Naive thymus-derived CD8-positive, alpha-beta T cell (primary cell): ENCODE results near the gene INTS3. TPM values are rescaled to one million over a fixed set of nuclear protein-coding genes. Genes with fewer than 3 reads are reported as not detected.

ENCODE experiments used
- ATAC-seq, 2 donors: fragments of 150-1000 bp; cut with Tn5 transposase in 1 of 2; sonication (Bioruptor Pico), chemical (Tn5 transposase) in 1 of 2; 1 replicate in 1 of 2; 2 replicates in 1 of 2; pipeline ENCODE4 v1.10.0; 2021; ENCODE audit warnings: mild to moderate bottlenecking in 2 of 2, moderate library complexity in 2 of 2
- POLR2A ChIA-PET: fragments of 350-600 bp; sonication (Branson Sonifier 250); formaldehyde crosslinking; loops from one replicate; lab custom pipeline; 2021; ENCODE audit warnings: antibody characterized with exemption; lab: Charles Lee
- DNase-seq, 10 donors: peaks; one replicate each; pipeline versions ENCODE4 v3.0.0 to v3.0.0-alpha.2; 2020 to 2022
- H3K27ac Mint-ChIP-seq, 10 donors: one replicate each; pipeline ENCODE4 v1.8.0; 2020 to 2022; ENCODE audit warnings: mild to moderate bottlenecking in 10 of 10, mixed read lengths in 10 of 10, moderate library complexity in 4 of 10, inconsistent platforms in 1 of 10
- H3K27me3 Mint-ChIP-seq, 5 donors: one replicate each; pipeline ENCODE4 v1.8.0; 2021 to 2022; ENCODE audit warnings: mixed read lengths in 5 of 5
- H3K36me3 Mint-ChIP-seq, 3 donors: one replicate each; pipeline ENCODE4 v1.8.0; 2020 to 2022; ENCODE audit warnings: mixed read lengths in 3 of 3, mild to moderate bottlenecking in 2 of 3, inconsistent platforms in 1 of 3
- H3K4me1 Mint-ChIP-seq, 4 donors: one replicate each; pipeline ENCODE4 v1.8.0; 2021 to 2022; ENCODE audit warnings: mixed read lengths in 4 of 4
- H3K4me3 Mint-ChIP-seq, 10 donors: one replicate each; pipeline ENCODE4 v1.8.0; 2020 to 2022; ENCODE audit warnings: mild to moderate bottlenecking in 10 of 10, mixed read lengths in 10 of 10, moderate library complexity in 6 of 10, inconsistent platforms in 1 of 10
- H3K9me3 Mint-ChIP-seq, 9 donors: one replicate each; pipeline ENCODE4 v1.8.0; 2020 to 2022; ENCODE audit warnings: mixed read lengths in 9 of 9, mild to moderate bottlenecking in 3 of 9, inconsistent platforms in 1 of 9, moderate library complexity in 1 of 9
- polyA plus RNA-seq, 3 donors: library from polyadenylated mRNA; unstranded; fragments of 300-500 nt; fragmentation: Illumina TruSeq; gene quantifications; one replicate each; pipeline ENCODE4 v1.2.3, GENCODE V29; 2021
- total RNA-seq, 8 experiments: library from RNA in 2 of 8; stranded (reverse) in 2 of 8; gene quantifications; one replicate each; pipeline ENCODE4 v1.2.3 and lab custom pipeline; 2021 to 2026

The INTS3 gene
- total and polyA plus RNA-seq, 5 experiments from 2014 or later, result 10.0 to 60.6 (median 13.8) TPM

DNA sequence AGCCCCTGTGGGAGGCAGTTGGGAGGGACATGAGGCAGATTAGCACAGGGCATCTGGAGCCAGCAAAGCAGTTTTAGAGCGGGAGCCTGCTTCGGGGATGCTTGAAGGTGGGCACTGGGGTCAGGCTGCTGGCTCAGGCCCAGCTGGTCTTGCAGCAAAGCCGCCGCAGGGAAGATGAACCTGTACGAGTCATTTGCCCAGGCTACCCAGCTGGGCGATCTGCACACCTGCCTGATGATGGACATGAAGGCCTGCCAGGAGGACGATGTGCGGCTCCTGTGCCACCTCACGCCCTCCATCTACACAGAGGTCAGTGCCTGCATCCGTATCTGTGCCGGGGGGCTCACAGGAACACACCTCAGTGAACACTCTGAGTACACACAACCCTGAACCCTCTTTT lies 39.7 kb downstream of the INTS3 start:
- H3K36me3 Mint-ChIP-seq, result peaks cover 1 to 77% (median 4%) of the 10 kb centered on the region in 3 donors
- no peak overlapping the region for H3K27ac Mint-ChIP-seq
- H3K4me1 Mint-ChIP-seq, result peaks cover 0 to 12% (median 1%) of the 10 kb centered on the region in 4 donors
- DNase-seq, result no peak
- no peaks in the 10 kb centered on the region for H3K27me3 Mint-ChIP-seq
- H3K9me3 Mint-ChIP-seq, result no peaks in the 10 kb centered on the region
- POLR2A ChIA-PET, result interaction anchor here (1.2 kb wide), 1 partner anchor 16 kb away, joined by 3 read pairs; no protein-coding TSS in a partner anchor
- ATAC-seq, result no peak
- H3K4me3 Mint-ChIP-seq, result no peak overlapping the region

DNA sequence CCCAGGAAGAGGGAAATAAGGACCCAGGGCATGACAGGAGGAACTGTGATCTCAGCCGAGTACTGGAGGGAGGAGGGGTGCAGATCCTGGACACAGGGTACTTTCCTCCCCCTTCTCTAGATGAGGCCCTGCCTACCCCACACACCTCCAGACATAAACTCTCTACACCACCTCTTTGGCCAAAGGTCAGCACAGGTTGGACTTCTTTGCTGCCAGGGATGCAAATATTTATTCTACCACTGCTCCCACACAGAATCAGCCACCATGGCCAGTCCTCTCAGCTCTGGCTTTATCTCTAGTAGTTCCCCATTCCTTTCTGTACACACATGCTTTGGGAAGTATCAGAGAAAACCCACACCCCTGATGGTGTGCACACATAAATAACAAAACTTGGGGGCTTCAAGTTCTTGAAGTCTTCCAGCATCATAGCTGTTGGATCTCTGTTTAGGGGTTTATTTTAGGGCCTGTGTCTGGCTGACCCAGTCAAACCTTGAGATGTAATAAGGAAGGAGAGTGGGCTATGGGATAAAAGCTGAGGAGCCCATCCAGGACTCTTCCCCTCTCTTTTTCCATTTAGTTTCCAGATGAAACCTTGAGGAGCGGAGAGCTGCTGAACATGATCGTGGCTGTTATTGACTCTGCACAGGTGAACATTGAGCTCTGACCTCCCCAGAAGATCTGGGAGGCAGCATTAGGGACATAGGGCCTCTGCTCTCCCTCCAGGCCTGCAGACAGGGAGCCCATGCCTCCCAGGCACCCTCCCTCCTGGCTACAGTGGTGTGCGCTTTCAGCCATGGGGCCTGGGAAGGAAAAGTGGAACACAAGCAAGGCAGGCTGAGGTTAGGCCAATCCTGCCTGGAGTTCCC lies 40.7 kb downstream of the INTS3 start:
- no peak overlapping the region for H3K4me3 Mint-ChIP-seq
- POLR2A ChIA-PET, result interaction anchor here (0.5 to 2.0 kb wide), 2 partner anchors 15 to 195 kb away, joined by 3 to 4 read pairs; partner anchors contain the start of gene SLC39A1

DNA sequence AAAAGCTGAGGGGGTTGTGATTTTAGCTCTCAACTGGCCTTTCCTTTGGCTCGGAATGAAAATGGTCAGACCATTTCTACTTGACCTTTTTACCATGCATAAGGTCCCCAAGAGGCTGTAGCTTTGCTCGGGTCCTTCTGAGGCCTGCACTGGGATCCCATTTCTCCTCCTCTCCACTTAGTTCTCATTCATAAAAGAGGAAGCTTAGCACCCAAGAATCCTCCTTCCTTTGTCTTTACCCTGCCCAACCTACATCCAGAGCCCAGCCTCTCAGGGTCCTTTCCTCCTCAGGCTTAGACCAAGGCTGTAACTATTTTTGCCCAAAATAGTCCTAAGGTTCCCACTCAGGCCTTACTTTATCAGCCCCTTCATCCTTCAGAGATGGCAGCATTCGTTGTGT lies 41.4 kb downstream of the INTS3 start:
- ATAC-seq (no peak), DNase-seq (no peak)
- peak overlapping the region in 2 of 10 donors; percentile 40 to 76 for H3K27ac Mint-ChIP-seq
- H3K4me1 Mint-ChIP-seq, result peaks cover 5 to 22% (median 7%) of the 10 kb centered on the region in 4 donors
- peaks cover 1 to 68% (median 4%) of the 10 kb centered on the region in 3 donors for H3K36me3 Mint-ChIP-seq
- POLR2A ChIA-PET, result interaction anchor here (0.6 to 2.0 kb wide), 3 partner anchors 15 to 234 kb away, joined by 3 to 7 read pairs (median 4); no protein-coding TSS in a partner anchor
- no peaks in the 10 kb centered on the region for H3K27me3 Mint-ChIP-seq
- no peaks in the 10 kb centered on the region for H3K9me3 Mint-ChIP-seq
- H3K4me3 Mint-ChIP-seq, result no peak overlapping the region

More for the DNA sequence above, 40.7 kb downstream of the INTS3 start:
- H3K27me3 Mint-ChIP-seq, result no peaks in the 10 kb centered on the region
- peaks cover 1 to 74% (median 4%) of the 10 kb centered on the region in 3 donors for H3K36me3 Mint-ChIP-seq
- peaks cover 0 to 15% (median 2%) of the 10 kb centered on the region in 4 donors for H3K4me1 Mint-ChIP-seq
- ATAC-seq (no peak), DNase-seq (no peak)
- peak overlapping the region in 1 of 10 donors; percentile 67 for H3K27ac Mint-ChIP-seq
- no peaks in the 10 kb centered on the region for H3K9me3 Mint-ChIP-seq

DNA sequence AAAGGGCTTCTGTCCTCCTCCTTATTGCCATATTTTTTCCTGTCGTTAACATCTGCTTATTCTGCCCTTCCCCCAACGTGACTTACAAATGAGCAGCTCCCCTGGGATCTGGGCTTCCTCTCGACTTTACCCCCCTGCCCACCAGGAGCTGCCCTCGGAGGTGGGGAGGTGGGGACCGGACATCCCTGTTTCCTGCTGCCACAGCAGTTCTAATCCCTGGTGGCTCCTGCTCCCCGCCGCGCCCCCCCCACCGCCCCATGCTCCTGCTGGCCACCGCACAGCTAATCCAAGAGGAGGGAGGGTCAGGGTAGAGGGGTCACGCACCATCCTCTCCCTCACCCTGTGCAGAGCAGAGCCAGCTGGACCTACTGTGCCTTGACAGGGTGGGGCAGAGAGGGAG lies 42.9 kb downstream of the INTS3 start:
- H3K4me3 Mint-ChIP-seq, result no peak overlapping the region
- no peaks in the 10 kb centered on the region for H3K27me3 Mint-ChIP-seq
- H3K4me1 Mint-ChIP-seq, result peaks cover 9 to 33% (median 16%) of the 10 kb centered on the region in 4 donors
- POLR2A ChIA-PET, result no interaction called here
- no peaks in the 10 kb centered on the region for H3K9me3 Mint-ChIP-seq
- ATAC-seq (no peak), DNase-seq (no peak)
- H3K36me3 Mint-ChIP-seq, result peaks cover 1 to 54% (median 4%) of the 10 kb centered on the region in 3 donors
- no peak overlapping the region for H3K27ac Mint-ChIP-seq

DNA sequence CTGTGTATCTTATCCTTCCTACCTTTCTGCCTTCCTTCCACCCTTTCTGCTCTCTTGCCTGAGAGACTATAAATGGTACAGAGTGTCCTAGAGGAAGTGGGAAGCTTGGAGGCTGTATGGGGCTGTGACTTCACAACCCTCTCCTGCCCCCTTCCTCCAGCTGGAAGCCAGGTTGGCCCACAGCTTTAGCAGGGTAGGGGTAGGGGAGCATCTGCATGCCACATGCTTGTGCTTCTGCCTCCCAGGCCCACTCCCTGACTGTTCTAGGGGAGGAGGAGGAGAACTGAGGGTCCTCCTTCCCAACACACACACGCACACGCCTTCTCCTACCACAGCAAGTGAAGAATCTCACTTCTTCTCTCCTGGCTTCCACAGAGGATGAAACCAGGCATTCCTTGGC lies 43.4 kb downstream of the INTS3 start:
- Mint-ChIP-seq H3K4me1 (peaks cover 9 to 35% (median 19%) of the 10 kb centered on the region in 4 donors), H3K36me3 (peaks cover 1 to 50% (median 4%) of the 10 kb centered on the region in 3 donors), H3K9me3 (no peaks in the 10 kb centered on the region), H3K4me3 (no peak overlapping the region), H3K27me3 (no peaks in the 10 kb centered on the region), H3K27ac (no peak overlapping the region)
- DNase-seq, result no peak
- ATAC-seq, result no peak
- POLR2A ChIA-PET, result no interaction called here

DNA sequence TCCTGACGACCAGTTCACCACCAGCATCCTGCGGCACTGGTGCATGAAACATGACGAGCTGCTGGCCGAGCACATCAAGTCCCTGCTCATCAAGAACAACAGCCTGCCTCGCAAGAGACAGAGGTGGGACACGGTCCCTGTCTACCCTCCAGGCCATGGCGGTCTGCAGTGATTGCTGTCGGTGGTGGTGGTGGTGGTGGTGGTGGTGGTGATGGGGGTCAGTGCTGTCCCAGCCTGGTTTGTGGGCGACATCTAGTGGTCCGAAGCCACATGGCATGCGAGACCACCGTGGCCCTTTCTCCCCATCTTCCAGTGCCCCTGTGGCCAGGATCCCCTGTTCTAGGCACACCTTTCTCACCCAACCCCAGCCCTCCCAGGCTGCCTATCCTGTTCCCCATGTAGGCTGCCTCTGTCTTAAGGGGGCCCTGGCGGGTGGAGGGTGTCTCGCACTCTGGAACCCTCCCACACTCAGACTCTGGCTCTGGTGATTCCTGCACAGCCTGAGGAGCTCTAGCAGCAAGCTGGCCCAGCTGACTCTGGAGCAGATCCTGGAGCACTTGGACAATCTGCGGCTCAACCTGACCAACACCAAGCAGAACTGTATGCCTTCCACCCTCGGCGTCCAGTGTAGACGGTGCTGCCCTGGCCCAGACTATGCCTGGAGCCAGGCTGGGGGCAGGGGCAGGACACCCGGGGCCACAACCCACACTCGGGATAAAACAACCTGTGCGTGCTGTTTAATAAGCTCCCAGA lies 44.2 kb downstream of the INTS3 start:
- Mint-ChIP-seq H3K9me3 (no peaks in the 10 kb centered on the region), H3K27me3 (no peaks in the 10 kb centered on the region), H3K27ac (no peak overlapping the region), H3K4me1 (peaks cover 14 to 42% (median 26%) of the 10 kb centered on the region in 4 donors), H3K36me3 (peaks cover 1 to 45% (median 4%) of the 10 kb centered on the region in 3 donors), H3K4me3 (no peak overlapping the region)
- POLR2A ChIA-PET, result interaction anchor here (1.0 kb wide), 1 partner anchor 219 kb away, joined by 3 read pairs; no protein-coding TSS in a partner anchor
- no peak for ATAC-seq
- no peak for DNase-seq

DNA sequence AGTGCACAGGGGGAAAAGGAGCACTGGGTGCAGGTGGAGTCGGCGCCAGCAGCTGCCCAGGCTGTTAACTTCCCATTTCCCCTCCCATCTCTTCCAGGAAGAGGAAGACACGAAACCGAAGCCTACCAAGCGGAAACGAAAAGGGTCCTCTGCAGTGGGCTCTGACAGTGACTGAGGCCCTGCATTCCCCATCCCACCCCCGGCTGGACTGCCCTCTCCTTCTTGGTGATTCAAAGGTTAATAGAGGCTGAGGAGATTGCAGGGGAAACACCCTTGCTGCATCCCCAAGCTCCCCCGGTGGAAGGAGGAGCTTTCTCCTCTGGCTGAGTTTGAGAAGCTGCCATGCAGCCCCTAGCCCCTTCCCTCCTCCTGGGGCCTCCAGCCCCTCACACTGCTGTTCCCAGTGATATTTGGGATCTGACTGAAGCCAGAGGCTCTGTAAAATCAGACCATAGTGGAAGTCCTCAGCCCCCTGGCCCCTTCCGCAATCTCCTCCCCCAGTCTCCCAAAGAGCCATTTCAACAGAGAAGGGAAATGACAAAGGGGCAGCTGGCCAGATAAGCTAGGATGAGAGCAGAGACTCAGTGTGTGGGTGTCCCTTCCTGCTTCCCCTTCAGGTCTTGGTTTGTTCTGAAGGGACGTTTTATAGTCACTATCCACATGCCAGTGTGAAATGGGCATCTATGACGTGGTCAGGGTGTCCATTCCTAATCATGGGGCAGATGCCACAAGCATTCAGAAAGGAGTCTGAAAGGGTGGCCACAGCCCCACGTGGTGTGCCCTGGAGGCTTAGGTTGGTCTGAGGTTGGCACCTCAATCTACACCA lies 45.5 kb downstream of the INTS3 start:
- Mint-ChIP-seq H3K27ac (peak overlapping the region in 7 of 10 donors; percentile 19 to 91 (median 56)), H3K9me3 (no peaks in the 10 kb centered on the region), H3K27me3 (no peaks in the 10 kb centered on the region), H3K4me1 (peaks cover 18 to 47% (median 35%) of the 10 kb centered on the region in 4 donors), H3K36me3 (peaks cover 0 to 33% (median 0%) of the 10 kb centered on the region in 3 donors), H3K4me3 (peak overlapping the region in 8 of 10 donors; percentile 16 to 89 (median 50))
- DNase-seq (no peak), ATAC-seq (no peak)
- POLR2A ChIA-PET, result interaction anchor here (0.6 to 1.7 kb wide), 5 partner anchors 10 to 228 kb away, joined by 3 to 8 read pairs (median 4); no protein-coding TSS in a partner anchor

DNA sequence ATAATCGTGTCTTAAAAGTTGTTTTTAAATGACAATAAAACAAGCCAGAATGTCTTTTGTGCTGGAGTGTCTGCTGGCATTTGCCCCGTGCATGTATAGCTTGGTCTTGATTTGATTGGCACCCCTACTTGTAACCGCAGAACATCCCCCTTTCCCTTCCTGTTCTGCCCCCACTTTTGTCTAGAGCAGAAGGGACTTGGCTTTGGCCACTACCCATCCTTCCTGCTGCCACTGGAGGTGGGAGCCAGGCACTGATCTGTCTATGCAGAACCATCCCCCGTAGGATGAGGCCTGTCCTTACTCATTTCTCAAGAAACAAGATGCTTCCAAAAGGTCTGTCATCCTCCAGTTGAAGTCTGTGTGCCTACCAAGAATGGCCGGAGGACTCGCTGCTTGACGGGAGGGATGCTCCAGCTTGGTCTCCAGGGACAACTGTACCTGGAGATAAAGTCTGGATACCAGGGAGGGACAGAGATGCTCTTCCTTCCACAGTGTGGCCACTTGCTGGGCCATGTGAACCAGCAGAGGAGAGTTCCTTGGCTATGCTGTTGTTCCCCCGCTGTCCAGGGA lies 46.3 kb downstream of the INTS3 start:
- H3K4me3 Mint-ChIP-seq, result peak overlapping the region in 9 of 10 donors; percentile 36 to 90 (median 81)
- H3K9me3 Mint-ChIP-seq, result no peaks in the 10 kb centered on the region
- ATAC-seq (no peak), DNase-seq (no peak)
- H3K27ac Mint-ChIP-seq, result peak overlapping the region in 9 of 10 donors; percentile 8 to 92 (median 56)
- no peaks in the 10 kb centered on the region for H3K27me3 Mint-ChIP-seq
- POLR2A ChIA-PET, result interaction anchor here (0.6 to 2.5 kb wide), 5 partner anchors 9 to 229 kb away, joined by 3 to 8 read pairs (median 4); no protein-coding TSS in a partner anchor
- peaks cover 18 to 46% (median 35%) of the 10 kb centered on the region in 4 donors for H3K4me1 Mint-ChIP-seq
- H3K36me3 Mint-ChIP-seq, result peaks cover 0 to 25% (median 0%) of the 10 kb centered on the region in 3 donors

DNA sequence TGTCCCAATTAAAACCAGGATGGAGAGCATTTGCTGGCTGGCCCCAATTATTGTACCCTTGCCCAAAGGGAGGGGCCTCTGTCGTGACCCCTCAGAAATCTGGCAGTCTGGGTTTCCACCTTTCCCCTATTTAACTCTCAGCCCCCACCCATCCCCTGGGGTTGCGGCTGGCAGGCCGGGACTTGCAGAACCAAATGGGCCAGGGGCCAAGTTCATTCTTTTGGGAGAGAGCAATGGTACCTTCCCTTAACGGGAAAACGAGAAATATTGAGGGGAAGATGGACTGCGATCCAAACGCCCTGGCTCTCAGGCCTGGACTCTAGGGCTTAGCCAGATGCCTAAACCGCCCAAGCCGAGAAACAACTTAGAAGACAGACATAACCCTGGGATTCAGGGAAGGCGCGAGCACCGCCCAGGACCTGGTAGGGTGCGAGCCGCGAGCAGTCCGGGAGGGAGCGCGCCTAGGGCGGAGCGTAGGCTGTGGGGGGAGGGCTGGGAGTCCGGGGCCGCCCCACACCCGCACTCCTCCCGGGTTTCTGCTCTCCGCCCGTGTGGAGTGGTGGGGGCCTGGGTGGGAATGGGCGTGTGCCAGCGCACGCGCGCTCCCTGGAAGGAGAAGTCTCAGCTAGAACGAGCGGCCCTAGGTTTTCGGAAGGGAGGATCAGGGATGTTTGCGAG lies 47.1 kb downstream of the INTS3 start, which contains the start of gene SLC27A3:
TSS of gene SLC27A3 (plus strand) at position 628 of the 678 bp plus-strand sequence. CDS start 91 bp downstream, outside the sequence.
- no peaks in the 10 kb centered on the region for H3K9me3 Mint-ChIP-seq
- DNase-seq, result no peak
- H3K27me3 Mint-ChIP-seq, result no peaks in the 10 kb centered on the region
- POLR2A ChIA-PET, result interaction anchor here (0.9 to 2.5 kb wide), 12 partner anchors 9 to 243 kb away, joined by 3 to 20 read pairs (median 6); partner anchors contain the start of genes CHTOP, RPS27 and S100A4
- H3K36me3 Mint-ChIP-seq, result peaks cover 0 to 17% (median 0%) of the 10 kb centered on the region in 3 donors
- peak within 1 kb of the TSS; percentile 79 to 90 (median 86) for H3K4me3 Mint-ChIP-seq
- H3K4me1 Mint-ChIP-seq, result peaks cover 16 to 44% (median 35%) of the 10 kb centered on the region in 4 donors
- peak; percentile 40 to 49 for ATAC-seq
- peak within 1 kb of the TSS in 9 of 10 donors; percentile 63 to 93 (median 83) for H3K27ac Mint-ChIP-seq

DNA sequence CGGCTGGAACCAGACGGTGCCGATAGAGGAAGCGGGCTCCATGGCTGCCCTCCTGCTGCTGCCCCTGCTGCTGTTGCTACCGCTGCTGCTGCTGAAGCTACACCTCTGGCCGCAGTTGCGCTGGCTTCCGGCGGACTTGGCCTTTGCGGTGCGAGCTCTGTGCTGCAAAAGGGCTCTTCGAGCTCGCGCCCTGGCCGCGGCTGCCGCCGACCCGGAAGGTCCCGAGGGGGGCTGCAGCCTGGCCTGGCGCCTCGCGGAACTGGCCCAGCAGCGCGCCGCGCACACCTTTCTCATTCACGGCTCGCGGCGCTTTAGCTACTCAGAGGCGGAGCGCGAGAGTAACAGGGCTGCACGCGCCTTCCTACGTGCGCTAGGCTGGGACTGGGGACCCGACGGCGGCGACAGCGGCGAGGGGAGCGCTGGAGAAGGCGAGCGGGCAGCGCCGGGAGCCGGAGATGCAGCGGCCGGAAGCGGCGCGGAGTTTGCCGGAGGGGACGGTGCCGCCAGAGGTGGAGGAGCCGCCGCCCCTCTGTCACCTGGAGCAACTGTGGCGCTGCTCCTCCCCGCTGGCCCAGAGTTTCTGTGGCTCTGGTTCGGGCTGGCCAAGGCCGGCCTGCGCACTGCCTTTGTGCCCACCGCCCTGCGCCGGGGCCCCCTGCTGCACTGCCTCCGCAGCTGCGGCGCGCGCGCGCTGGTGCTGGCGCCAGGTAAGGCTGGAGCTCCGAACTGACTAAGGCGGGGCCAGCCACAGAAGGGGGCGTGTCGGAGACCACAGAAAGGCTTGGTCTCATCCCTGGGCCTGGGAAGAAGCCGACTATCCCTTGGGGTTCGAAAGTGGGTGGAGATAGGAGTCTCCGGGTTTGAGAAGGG lies 47.8 kb downstream of the INTS3 start:
- Mint-ChIP-seq H3K27ac (peak overlapping the region in 9 of 10 donors; percentile 43 to 91 (median 78)), H3K4me1 (peaks cover 16 to 40% (median 35%) of the 10 kb centered on the region in 4 donors), H3K36me3 (peaks cover 0 to 14% (median 0%) of the 10 kb centered on the region in 3 donors), H3K27me3 (no peaks in the 10 kb centered on the region), H3K4me3 (peak overlapping the region; percentile 79 to 90 (median 86)), H3K9me3 (no peaks in the 10 kb centered on the region)
- POLR2A ChIA-PET, result interaction anchor here (0.6 to 2.5 kb wide), 15 partner anchors 8 to 244 kb away, joined by 3 to 20 read pairs (median 5); partner anchors contain the start of genes CHTOP, RPS27 and S100A4
- peak; percentile 79 to 82 for ATAC-seq
- DNase-seq, result peak; percentile 44 to 83 (median 61)
